IPS DF 6.9 (cell line): ENCODE data around the gene TMX3.

Source experiments
- DNase-seq: peaks from one replicate; pipeline ENCODE4 v3.0.0-alpha.2; 2013; ENCODE audit warnings: low read depth, low spot score
- H3K27ac ChIP-seq: one replicate; pipeline ENCODE4 v1.5.1; 2013; ENCODE audit warnings: low read length, control low read depth
- H3K27me3 ChIP-seq: 2 replicates; pipeline ENCODE4 v1.6.1; 2013; ENCODE audit warnings: mild to moderate bottlenecking, low read length; ENCODE audit not compliant: control insufficient read depth, insufficient read depth
- H3K36me3 ChIP-seq: 2 replicates; pipeline ENCODE4 v1.6.1; 2013; ENCODE audit warnings: low read length; ENCODE audit not compliant: control insufficient read depth, insufficient read depth
- H3K4me1 ChIP-seq: 2 replicates; pipeline ENCODE4 v1.6.1; 2013; ENCODE audit warnings: low read length; ENCODE audit not compliant: control insufficient read depth, insufficient read depth
- H3K4me3 ChIP-seq: 2 replicates; pipeline ENCODE4 v1.5.1; 2013; ENCODE audit warnings: mild to moderate bottlenecking, low read length
- H3K9me3 ChIP-seq: 2 replicates; pipeline ENCODE4 v1.6.1; 2013; ENCODE audit warnings: low read length, inconsistent platforms; ENCODE audit not compliant: control insufficient read depth, insufficient read depth
- WGBS: extraction: QIAGEN DNeasy Blood & Tissue Kit; methylation state at CpG from one replicate; pipeline ENCODE4 v1.1.7; 2013; ENCODE audit warnings: mixed read lengths, missing lambda C conversion rate; ENCODE audit not compliant: insufficient read length, insufficient coverage; 5-methylcytosine and 5-hydroxymethylcytosine counted together

TMX3 gene

GRCh38 chr18:68714712-68715496, at the start of gene TMX3:
Gene TMX3 (minus strand): TSS chr18:68715108. CDS start chr18:68714981, 127 bp downstream.
- H3K36me3 ChIP-seq = no peaks in the 10 kb centered on the region; the same call in 1 of the 2 replicates
- peak; percentile 75 for DNase-seq
- H3K27ac ChIP-seq = no peak within 1 kb of the TSS
- no peaks in the 10 kb centered on the region; the same call in 1 of the 2 replicates for H3K4me1 ChIP-seq
- no CpG with 5 or more reads among the region's 70 CpGs for WGBS
- no peaks in the 10 kb centered on the region for H3K27me3 ChIP-seq
- peak within 1 kb of the TSS; percentile 87; the same call in 1 of the 2 replicates for H3K4me3 ChIP-seq
- no peaks in the 10 kb centered on the region for H3K9me3 ChIP-seq

- Histone ChIP-seq H3K9me3 (no peaks in the 10 kb centered on the region), H3K36me3 (no peaks in the 10 kb centered on the region), H3K27ac (no peak overlapping the region), H3K4me3 (no peak overlapping the region), H3K4me1 (no peaks in the 10 kb centered on the region), H3K27me3 (no peaks in the 10 kb centered on the region)
- DNase-seq = no peak
- WGBS = no CpG with 5 or more reads among the region's 2 CpGs
Measured at GRCh38 chr18:68764016-68764415, 49.1 kb upstream of the TMX3 start.

- H3K4me1 ChIP-seq = no peaks in the 10 kb centered on the region
- no peaks in the 10 kb centered on the region for H3K36me3 ChIP-seq
- no peaks in the 10 kb centered on the region for H3K27me3 ChIP-seq
- DNase-seq = no peak
- no peak overlapping the region for H3K4me3 ChIP-seq
- WGBS = no CpG with 5 or more reads among the region's 2 CpGs
- H3K9me3 ChIP-seq = no peaks in the 10 kb centered on the region
- H3K27ac ChIP-seq = no peak overlapping the region
Measured at GRCh38 chr18:68763083-68763482, 48.2 kb upstream of the TMX3 start.

GRCh38 chr18:68759308-68759707, 44.4 kb upstream of the TMX3 start:
- Histone ChIP-seq H3K4me1 (no peaks in the 10 kb centered on the region), H3K9me3 (no peaks in the 10 kb centered on the region), H3K4me3 (no peak overlapping the region), H3K36me3 (no peaks in the 10 kb centered on the region), H3K27ac (no peak overlapping the region), H3K27me3 (no peaks in the 10 kb centered on the region)
- DNase-seq = no peak
- no CpG with 5 or more reads among the region's 2 CpGs for WGBS

- no CpG with 5 or more reads among the region's 1 CpG for WGBS
- no peak overlapping the region for H3K27ac ChIP-seq
- no peaks in the 10 kb centered on the region for H3K27me3 ChIP-seq
- H3K4me3 ChIP-seq = no peak overlapping the region
- H3K9me3 ChIP-seq = no peaks in the 10 kb centered on the region
- DNase-seq = no peak
- no peaks in the 10 kb centered on the region for H3K36me3 ChIP-seq
- no peaks in the 10 kb centered on the region for H3K4me1 ChIP-seq
Measured at GRCh38 chr18:68757126-68757525, 42.2 kb upstream of the TMX3 start.

- no CpG with 5 or more reads among the region's 1 CpG for WGBS
- H3K36me3 ChIP-seq = no peaks in the 10 kb centered on the region
- no peaks in the 10 kb centered on the region for H3K9me3 ChIP-seq
- no peaks in the 10 kb centered on the region for H3K4me1 ChIP-seq
- no peak overlapping the region for H3K4me3 ChIP-seq
- H3K27me3 ChIP-seq = no peaks in the 10 kb centered on the region
- no peak overlapping the region for H3K27ac ChIP-seq
- DNase-seq = no peak
Measured at GRCh38 chr18:68742206-68742605, 27.3 kb upstream of the TMX3 start.

- Histone ChIP-seq H3K27ac (no peak overlapping the region), H3K36me3 (no peaks in the 10 kb centered on the region), H3K4me1 (no peaks in the 10 kb centered on the region), H3K27me3 (no peaks in the 10 kb centered on the region), H3K9me3 (no peaks in the 10 kb centered on the region), H3K4me3 (no peak overlapping the region)
- no CpG with 5 or more reads among the region's 1 CpG for WGBS
- no peak for DNase-seq
Measured at GRCh38 chr18:68740966-68741365, 26.1 kb upstream of the TMX3 start.

GRCh38 chr18:68739462-68739861, 24.6 kb upstream of the TMX3 start:
- H3K4me1 ChIP-seq = no peaks in the 10 kb centered on the region
- no CpG with 5 or more reads among the region's 1 CpG for WGBS
- no peak overlapping the region for H3K4me3 ChIP-seq
- no peaks in the 10 kb centered on the region for H3K9me3 ChIP-seq
- H3K36me3 ChIP-seq = no peaks in the 10 kb centered on the region
- DNase-seq = no peak
- H3K27ac ChIP-seq = no peak overlapping the region
- H3K27me3 ChIP-seq = no peaks in the 10 kb centered on the region

GRCh38 chr18:68738564-68738963, 23.7 kb upstream of the TMX3 start:
- Histone ChIP-seq H3K9me3 (no peaks in the 10 kb centered on the region), H3K27ac (no peak overlapping the region), H3K36me3 (no peaks in the 10 kb centered on the region), H3K4me1 (no peaks in the 10 kb centered on the region), H3K4me3 (no peak overlapping the region), H3K27me3 (no peaks in the 10 kb centered on the region)
- WGBS = no CpG with 5 or more reads among the region's 5 CpGs
- no peak for DNase-seq

- DNase-seq = no peak
- H3K9me3 ChIP-seq = no peaks in the 10 kb centered on the region
- H3K27ac ChIP-seq = no peak overlapping the region
- no CpG with 5 or more reads among the region's 3 CpGs for WGBS
- H3K4me3 ChIP-seq = no peak overlapping the region
- no peaks in the 10 kb centered on the region for H3K27me3 ChIP-seq
- H3K36me3 ChIP-seq = no peaks in the 10 kb centered on the region
- no peaks in the 10 kb centered on the region for H3K4me1 ChIP-seq
Measured at GRCh38 chr18:68735483-68736343, 20.8 kb upstream of the TMX3 start.
